ENCODE measurements around the gene NLRP1. TPM values are rescaled to one million over a fixed set of nuclear protein-coding genes. Genes with fewer than 3 reads are reported as not detected.

Gene NLRP1
- total and polyA plus RNA-seq, 4 donors = 1.8 to 5.4 (median 3.0) TPM

GRCh38 chr17:5557485-5557884 is 26.8 kb downstream of the NLRP1 start:
- no peaks in the 10 kb centered on the region for H3K4me1 ChIP-seq (ENCODE audit: control insufficient read depth in 4 of 4, insufficient read depth in 4 of 4, low read length in 3 of 4)
- H3K27me3 ChIP-seq (ENCODE audit: control insufficient read depth in 4 of 4, insufficient read depth in 4 of 4, low read length in 3 of 4) = no peaks in the 10 kb centered on the region
- H3K27ac ChIP-seq (ENCODE audit: low read depth in 1 of 2, low read length in 2 of 2) = no peak overlapping the region
- no peaks in the 10 kb centered on the region for H3K36me3 ChIP-seq (ENCODE audit: control insufficient read depth in 4 of 4, insufficient read depth in 3 of 4, low read depth in 1 of 4, low read length in 3 of 4)
- TF ChIP-seq GABPA (IDR thresholded peaks at IDR 0.05 in 1 of 2, conservative IDR thresholded peaks at IDR 0.05 in 1 of 2) (no peak), HNF4G (IDR thresholded peaks at IDR 0.05) (no peak), RAD21 (IDR thresholded peaks at IDR 0.05) (no peak), ATF3 (IDR thresholded peaks at IDR 0.05) (no peak), EGR1 (IDR thresholded peaks at IDR 0.05; ENCODE audit: low read depth in 2 of 2) (no peak), CTCF (IDR thresholded peaks at IDR 0.05; ENCODE audit: low read depth, low read length, missing input control) (no peak), MAX (IDR thresholded peaks at IDR 0.05) (no peak), JUND (IDR thresholded peaks at IDR 0.05) (no peak), FOXA1 (IDR thresholded peaks at IDR 0.05) (no peak), REST (IDR thresholded peaks at IDR 0.05) (no peak), FOXA2 (IDR thresholded peaks at IDR 0.05) (no peak), TAF1 (conservative IDR thresholded peaks at IDR 0.05) (no peak), SP1 (IDR thresholded peaks at IDR 0.05) (no peak), RXRA (IDR thresholded peaks at IDR 0.05) (no peak), ZBTB33 (IDR thresholded peaks at IDR 0.05) (no peak), HNF4A (conservative IDR thresholded peaks at IDR 0.05) (no peak), NR2F2 (IDR thresholded peaks at IDR 0.05) (no peak)
- no peak overlapping the region for H3K9ac ChIP-seq (ENCODE audit: low read depth in 1 of 2, low read length in 2 of 2)
- 73% methylated on average over 8 of the region's 8 CpGs for WGBS
- no peak overlapping the region for H3K4me3 ChIP-seq (ENCODE audit: low read depth in 1 of 3, low read length in 3 of 3)
- H3K9me3 ChIP-seq (ENCODE audit: control insufficient read depth in 4 of 4, low read length in 3 of 4) = no peaks in the 10 kb centered on the region
- DNase-seq (ENCODE audit: low spot score) = no peak

- Histone ChIP-seq H3K9ac (ENCODE audit: low read depth in 1 of 2, low read length in 2 of 2) (no peak overlapping the region), H3K9me3 (ENCODE audit: control insufficient read depth in 4 of 4, low read length in 3 of 4) (no peaks in the 10 kb centered on the region), H3K27ac (ENCODE audit: low read depth in 1 of 2, low read length in 2 of 2) (no peak overlapping the region), H3K4me3 (ENCODE audit: low read depth in 1 of 3, low read length in 3 of 3) (no peak overlapping the region), H3K4me1 (ENCODE audit: control insufficient read depth in 4 of 4, insufficient read depth in 4 of 4, low read length in 3 of 4) (no peaks in the 10 kb centered on the region), H3K27me3 (ENCODE audit: control insufficient read depth in 4 of 4, insufficient read depth in 4 of 4, low read length in 3 of 4) (no peaks in the 10 kb centered on the region), H3K36me3 (ENCODE audit: control insufficient read depth in 4 of 4, insufficient read depth in 3 of 4, low read depth in 1 of 4, low read length in 3 of 4) (no peaks in the 10 kb centered on the region)
- no peak for TF ChIP-seq RXRA (IDR thresholded peaks at IDR 0.05)
- TF ChIP-seq FOXA2 (IDR thresholded peaks at IDR 0.05) = no peak
- no peak for TF ChIP-seq NR2F2 (IDR thresholded peaks at IDR 0.05)
- WGBS = 75% methylated on average over 3 of the region's 3 CpGs
- DNase-seq (ENCODE audit: low spot score) = no peak
Measured at GRCh38 chr17:5555254-5555653, 29.1 kb downstream of the NLRP1 start.

Data from liver (tissue), 9 donors.